KOPT-K1 (cell line): ENCODE data around the gene PBX3.

ENCODE experiments used
- H3K27ac ChIP-seq: fragments of 200-600 bp; sonication (generic); 2 replicates; pipeline ENCODE4 v1.5.1; 2016; ENCODE audit warnings: antibody characterized with exemption, mild to moderate bottlenecking, low read depth, low read length; ENCODE audit not compliant: poor library complexity, severe bottlenecking
- H3K36me3 ChIP-seq: fragments of 200-600 bp; sonication (generic); 2 replicates; pipeline ENCODE4 v1.5.1; 2017; ENCODE audit warnings: antibody characterized with exemption, mild to moderate bottlenecking, low read length, moderate library complexity; ENCODE audit not compliant: insufficient read depth
- H3K9me3 ChIP-seq: fragments of 200-600 bp; sonication (generic); 2 replicates; pipeline ENCODE4 v1.5.1; 2017; ENCODE audit warnings: antibody characterized with exemption, low read length, mild to moderate bottlenecking; ENCODE audit not compliant: insufficient read depth, poor library complexity, severe bottlenecking

The PBX3 gene

GRCh38 chr9:125959951-125960619 is 212.9 kb downstream of the PBX3 start:
- Histone ChIP-seq H3K9me3 (no peaks in the 10 kb centered on the region), H3K36me3 (peaks cover 37% of the 10 kb centered on the region; the same call in 1 of the 2 replicates), H3K27ac (no peak overlapping the region)

- Histone ChIP-seq H3K9me3 (no peaks in the 10 kb centered on the region), H3K27ac (no peak overlapping the region)
These were observed 213.5 kb downstream of the PBX3 start for GRCh38 chr9:125960626-125961025.

GRCh38 chr9:125961072-125961471 is 213.9 kb downstream of the PBX3 start:
- Histone ChIP-seq H3K27ac (no peak overlapping the region), H3K9me3 (no peaks in the 10 kb centered on the region), H3K36me3 (peaks cover 47% of the 10 kb centered on the region)

More at GRCh38 chr9:125960626-125961025, 213.5 kb downstream of the PBX3 start:
- H3K36me3 ChIP-seq, result peaks cover 43% of the 10 kb centered on the region; the same call in 1 of the 2 replicates

GRCh38 chr9:125963932-125964331 is 216.8 kb downstream of the PBX3 start:
- peaks cover 51% of the 10 kb centered on the region for H3K36me3 ChIP-seq
- no peak overlapping the region for H3K27ac ChIP-seq
- H3K9me3 ChIP-seq, result no peaks in the 10 kb centered on the region

- Histone ChIP-seq H3K9me3 (no peaks in the 10 kb centered on the region), H3K36me3 (peaks cover 51% of the 10 kb centered on the region), H3K27ac (no peak overlapping the region)
These were observed 217.6 kb downstream of the PBX3 start for GRCh38 chr9:125964702-125965225.

- peaks cover 49% of the 10 kb centered on the region for H3K36me3 ChIP-seq
These were observed 218.3 kb downstream of the PBX3 start for GRCh38 chr9:125965477-125965876.

GRCh38 chr9:125966466-125966865 is 219.3 kb downstream of the PBX3 start:
- Histone ChIP-seq H3K27ac (no peak overlapping the region), H3K36me3 (peaks cover 40% of the 10 kb centered on the region), H3K9me3 (no peaks in the 10 kb centered on the region)

More at GRCh38 chr9:125965477-125965876, 218.3 kb downstream of the PBX3 start:
- Histone ChIP-seq H3K27ac (no peak overlapping the region), H3K9me3 (no peaks in the 10 kb centered on the region)

- Histone ChIP-seq H3K9me3 (no peaks in the 10 kb centered on the region), H3K27ac (no peak overlapping the region), H3K36me3 (peaks cover 35% of the 10 kb centered on the region)
These were observed 220.0 kb downstream of the PBX3 start for GRCh38 chr9:125966959-125967711.

- H3K27ac ChIP-seq, result no peak overlapping the region
- peaks cover 22% of the 10 kb centered on the region for H3K36me3 ChIP-seq
- no peaks in the 10 kb centered on the region for H3K9me3 ChIP-seq
These were observed 221.7 kb downstream of the PBX3 start for GRCh38 chr9:125968714-125969374.

GRCh38 chr9:125969462-125969861 is 222.3 kb downstream of the PBX3 start:
- Histone ChIP-seq H3K9me3 (no peaks in the 10 kb centered on the region), H3K36me3 (peaks cover 20% of the 10 kb centered on the region), H3K27ac (no peak overlapping the region)

GRCh38 chr9:125969868-125970267 is 222.7 kb downstream of the PBX3 start:
- H3K36me3 ChIP-seq, result peaks cover 16% of the 10 kb centered on the region
- H3K27ac ChIP-seq, result no peak overlapping the region
- H3K9me3 ChIP-seq, result no peaks in the 10 kb centered on the region

GRCh38 chr9:125970340-125970739 is 223.2 kb downstream of the PBX3 start:
- Histone ChIP-seq H3K27ac (no peak overlapping the region), H3K36me3 (peaks cover 12% of the 10 kb centered on the region), H3K9me3 (no peaks in the 10 kb centered on the region)

GRCh38 chr9:125971050-125971449 is 223.9 kb downstream of the PBX3 start:
- Histone ChIP-seq H3K27ac (no peak overlapping the region), H3K9me3 (no peaks in the 10 kb centered on the region), H3K36me3 (peaks cover 5% of the 10 kb centered on the region)

GRCh38 chr9:125972012-125972729 is 225.0 kb downstream of the PBX3 start:
- H3K36me3 ChIP-seq, result no peaks in the 10 kb centered on the region; the same call in 1 of the 2 replicates
- no peak overlapping the region for H3K27ac ChIP-seq
- H3K9me3 ChIP-seq, result no peaks in the 10 kb centered on the region
